ENCODE results near the gene MS4A6E. TPM values are rescaled to one million over a fixed set of nuclear protein-coding genes. Genes with fewer than 3 reads are reported as not detected.

Gene MS4A6E
- total RNA-seq, 2 donors from 2014 or later: not detected

DNA sequence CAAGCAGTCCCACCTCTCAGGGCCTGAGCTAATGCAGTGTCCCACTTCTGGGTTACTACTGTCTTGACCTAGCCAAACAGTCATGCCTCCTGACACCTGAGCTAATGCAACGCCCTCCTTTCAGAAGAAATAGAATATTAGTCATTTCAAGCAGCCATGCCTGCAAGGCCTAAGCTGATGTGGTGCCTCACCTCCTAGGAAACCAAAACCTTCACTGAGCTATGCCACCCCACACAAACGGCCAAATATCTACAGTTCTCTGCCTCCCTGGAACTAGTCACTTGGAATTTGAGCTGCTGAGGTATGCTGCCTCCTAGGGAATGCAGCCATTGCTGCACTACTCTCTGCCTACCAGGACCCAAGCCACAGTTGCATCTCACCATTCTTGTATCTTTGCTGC is 8.3 kb upstream of the MS4A6E start:
- H3K4me3 ChIP-seq: no peak overlapping the region
- H3K9me3 ChIP-seq: no peaks in the 10 kb centered on the region
- ATAC-seq (ENCODE audit: insufficient number of reproducible peaks, low FRiP score, low read depth): no peak
- H3K27me3 ChIP-seq (replicated peaks; ENCODE audit: insufficient read depth): no peaks in the 10 kb centered on the region
- TF ChIP-seq, protein P1, sequence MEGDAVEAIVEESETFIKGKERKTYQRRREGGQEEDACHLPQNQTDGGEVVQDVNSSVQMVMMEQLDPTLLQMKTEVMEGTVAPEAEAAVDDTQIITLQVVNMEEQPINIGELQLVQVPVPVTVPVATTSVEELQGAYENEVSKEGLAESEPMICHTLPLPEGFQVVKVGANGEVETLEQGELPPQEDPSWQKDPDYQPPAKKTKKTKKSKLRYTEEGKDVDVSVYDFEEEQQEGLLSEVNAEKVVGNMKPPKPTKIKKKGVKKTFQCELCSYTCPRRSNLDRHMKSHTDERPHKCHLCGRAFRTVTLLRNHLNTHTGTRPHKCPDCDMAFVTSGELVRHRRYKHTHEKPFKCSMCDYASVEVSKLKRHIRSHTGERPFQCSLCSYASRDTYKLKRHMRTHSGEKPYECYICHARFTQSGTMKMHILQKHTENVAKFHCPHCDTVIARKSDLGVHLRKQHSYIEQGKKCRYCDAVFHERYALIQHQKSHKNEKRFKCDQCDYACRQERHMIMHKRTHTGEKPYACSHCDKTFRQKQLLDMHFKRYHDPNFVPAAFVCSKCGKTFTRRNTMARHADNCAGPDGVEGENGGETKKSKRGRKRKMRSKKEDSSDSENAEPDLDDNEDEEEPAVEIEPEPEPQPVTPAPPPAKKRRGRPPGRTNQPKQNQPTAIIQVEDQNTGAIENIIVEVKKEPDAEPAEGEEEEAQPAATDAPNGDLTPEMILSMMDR (IDR thresholded peaks at IDR 0.05): no peak
- DNase-seq (ENCODE audit: low spot score): no peak
- no peak overlapping the region for H3K27ac ChIP-seq
- H3K4me1 ChIP-seq (ENCODE audit: control insufficient read depth in 1 of 2, low read depth in 2 of 2): no peaks in the 10 kb centered on the region
- no peaks in the 10 kb centered on the region for H3K36me3 ChIP-seq

DNA sequence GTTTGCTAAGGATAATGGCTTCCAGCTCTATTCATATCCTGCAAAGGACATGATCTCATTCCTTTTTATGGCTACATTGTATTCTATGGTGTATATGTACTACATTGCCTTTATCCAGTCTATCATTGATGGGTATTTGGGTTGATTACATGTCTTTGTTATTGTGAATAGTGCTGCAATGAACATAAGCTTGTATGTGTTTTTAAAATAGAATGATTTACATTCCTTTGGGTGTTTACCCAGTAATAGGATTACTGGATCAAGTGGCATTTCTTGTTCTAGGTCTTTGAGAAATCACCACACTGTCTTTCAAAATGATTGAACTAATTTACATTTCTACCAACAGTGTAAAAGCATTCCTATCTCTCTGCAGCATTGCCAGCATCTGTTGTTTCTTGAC is 6.0 kb upstream of the MS4A6E start:
- no peak overlapping the region for H3K4me3 ChIP-seq
- H3K27ac ChIP-seq: no peak overlapping the region
- H3K27me3 ChIP-seq (replicated peaks; ENCODE audit: insufficient read depth): no peaks in the 10 kb centered on the region
- H3K9me3 ChIP-seq: no peaks in the 10 kb centered on the region
- DNase-seq (ENCODE audit: low spot score) (no peak), ATAC-seq (ENCODE audit: insufficient number of reproducible peaks, low FRiP score, low read depth) (no peak)
- H3K36me3 ChIP-seq: no peaks in the 10 kb centered on the region
- no peaks in the 10 kb centered on the region for H3K4me1 ChIP-seq (ENCODE audit: control insufficient read depth in 1 of 2, low read depth in 2 of 2)
- TF ChIP-seq, protein P1 (IDR thresholded peaks at IDR 0.05): no peak

DNA sequence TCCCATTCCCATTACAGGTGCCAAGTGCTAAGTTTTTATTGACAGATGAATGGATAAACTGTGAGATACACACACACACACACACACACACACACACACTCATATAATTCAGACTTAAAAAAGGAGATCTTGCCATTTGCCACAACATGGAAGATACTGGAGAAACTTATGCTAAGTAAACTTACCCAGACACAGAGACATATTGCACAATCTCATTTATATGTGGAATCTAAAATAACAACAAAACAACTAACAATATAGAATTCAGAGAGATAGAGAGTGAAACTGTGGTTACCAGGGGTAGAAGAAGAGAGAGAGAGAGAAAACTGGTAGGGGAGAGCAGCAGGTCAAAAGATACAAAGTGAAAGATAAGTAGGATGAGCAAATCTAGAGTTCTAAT is 1.4 kb downstream of the MS4A6E start:
- H3K27me3 ChIP-seq (replicated peaks; ENCODE audit: insufficient read depth): no peaks in the 10 kb centered on the region
- ATAC-seq (ENCODE audit: insufficient number of reproducible peaks, low FRiP score, low read depth) (no peak), DNase-seq (ENCODE audit: low spot score) (no peak)
- no peaks in the 10 kb centered on the region for H3K9me3 ChIP-seq
- TF ChIP-seq, protein P1 (IDR thresholded peaks at IDR 0.05): no peak
- no peak overlapping the region for H3K4me3 ChIP-seq
- no peak overlapping the region for H3K27ac ChIP-seq
- no peaks in the 10 kb centered on the region for H3K4me1 ChIP-seq (ENCODE audit: control insufficient read depth in 1 of 2, low read depth in 2 of 2)
- H3K36me3 ChIP-seq: no peaks in the 10 kb centered on the region

DNA sequence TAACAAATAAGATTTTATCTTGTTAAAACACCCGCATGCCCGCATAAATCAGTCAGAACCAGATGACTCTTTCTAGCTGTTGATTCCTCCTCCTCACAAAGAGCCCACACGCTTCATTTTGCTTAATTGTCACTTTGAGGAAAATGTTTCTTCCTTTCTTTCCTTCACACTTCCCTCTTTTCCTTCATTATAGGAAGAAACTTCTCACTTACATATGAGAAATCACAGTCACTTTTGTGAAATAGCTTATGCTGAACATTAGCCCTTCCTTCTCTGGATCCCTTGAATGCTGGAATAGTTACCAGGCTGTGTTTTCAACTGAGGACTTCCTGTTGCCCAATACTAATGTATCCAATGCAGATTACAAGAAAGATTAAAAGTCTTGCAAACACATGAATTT is 5.8 kb downstream of the MS4A6E start:
- Histone ChIP-seq H3K4me3 (no peak overlapping the region), H3K27me3 (replicated peaks; ENCODE audit: insufficient read depth) (no peaks in the 10 kb centered on the region), H3K4me1 (ENCODE audit: control insufficient read depth in 1 of 2, low read depth in 2 of 2) (no peaks in the 10 kb centered on the region), H3K36me3 (no peaks in the 10 kb centered on the region), H3K27ac (no peak overlapping the region), H3K9me3 (no peaks in the 10 kb centered on the region)
- DNase-seq (ENCODE audit: low spot score): no peak
- TF ChIP-seq, protein P1 (IDR thresholded peaks at IDR 0.05): no peak
- ATAC-seq (ENCODE audit: insufficient number of reproducible peaks, low FRiP score, low read depth): no peak

DNA sequence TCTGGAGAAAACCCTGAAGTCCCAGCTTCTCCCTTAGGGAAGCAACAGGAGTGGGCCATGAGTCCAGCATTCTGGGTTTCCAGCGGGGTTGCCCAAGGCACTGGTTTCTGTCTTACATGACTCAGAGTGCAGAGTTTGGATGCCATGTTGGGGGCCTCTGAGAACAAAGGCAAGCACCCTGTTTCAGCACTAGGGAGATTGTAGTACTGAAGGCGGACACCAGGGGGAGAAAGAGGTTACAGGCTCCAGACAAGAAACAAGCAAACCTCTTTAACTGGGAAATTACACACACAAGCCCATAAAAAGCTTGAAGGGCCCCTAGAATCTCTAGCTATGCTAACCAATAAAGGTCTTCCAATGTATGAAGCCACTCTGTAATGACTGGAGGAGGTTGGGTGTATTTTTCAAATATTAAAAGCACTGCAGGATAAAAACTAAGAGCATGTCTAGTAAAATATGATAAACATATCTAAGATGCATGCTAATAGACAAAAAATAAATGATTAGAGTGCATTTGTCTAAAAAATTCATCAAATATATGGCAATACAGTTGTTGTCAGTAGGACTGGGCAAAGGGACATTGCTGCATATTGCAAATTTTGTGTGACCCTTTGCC is 7.1 kb downstream of the MS4A6E start:
- no peaks in the 10 kb centered on the region for H3K4me1 ChIP-seq (ENCODE audit: control insufficient read depth in 1 of 2, low read depth in 2 of 2)
- H3K4me3 ChIP-seq: no peak overlapping the region
- H3K27me3 ChIP-seq (replicated peaks; ENCODE audit: insufficient read depth): no peaks in the 10 kb centered on the region
- ATAC-seq (ENCODE audit: insufficient number of reproducible peaks, low FRiP score, low read depth): no peak
- H3K27ac ChIP-seq: no peak overlapping the region
- no peaks in the 10 kb centered on the region for H3K36me3 ChIP-seq
- no peak for DNase-seq (ENCODE audit: low spot score)
- TF ChIP-seq, protein P1 (IDR thresholded peaks at IDR 0.05): peak; percentile 43
- H3K9me3 ChIP-seq: no peaks in the 10 kb centered on the region

Data from thoracic aorta (tissue), 2 donors.